ENCODE data around the gene SNRPD1.
A peak's percentile ranks its signal among the peaks of the same experiment; 100 is the strongest.
"Not testable (repeated sequence)": the region's sequence is repeated elsewhere in the genome, so short reads cannot be mapped to it uniquely, and the experiment has no call there.

The SNRPD1 gene

GRCh38 chr18:21636769-21637168 is 24.7 kb downstream of the SNRPD1 start:
- DNase-seq (ENCODE audit: low read depth) = no peak

- DNase-seq (ENCODE audit: low read depth) = no peak
These were observed 26.7 kb downstream of the SNRPD1 start for GRCh38 chr18:21638822-21639221.

GRCh38 chr18:21640375-21640774 is 28.3 kb downstream of the SNRPD1 start:
- not testable (repeated sequence) for DNase-seq (ENCODE audit: low read depth)

- no peak for DNase-seq (ENCODE audit: low read depth)
These were observed 38.2 kb downstream of the SNRPD1 start for GRCh38 chr18:21650311-21650710.

- DNase-seq (ENCODE audit: low read depth) = no peak
These were observed 40.0 kb downstream of the SNRPD1 start for GRCh38 chr18:21652073-21652472.

GRCh38 chr18:21653361-21653760 is 41.2 kb downstream of the SNRPD1 start:
- no peak for DNase-seq (ENCODE audit: low read depth)

- DNase-seq (ENCODE audit: low read depth) = peak; percentile 22
These were observed 44.3 kb downstream of the SNRPD1 start for GRCh38 chr18:21656402-21656801.

GRCh38 chr18:21660078-21660477 is 48.0 kb downstream of the SNRPD1 start:
- no peak for DNase-seq (ENCODE audit: low read depth)

GRCh38 chr18:21662581-21662980 is 50.5 kb downstream of the SNRPD1 start:
- DNase-seq (ENCODE audit: low read depth) = no peak

GRCh38 chr18:21663578-21663977 is 51.5 kb downstream of the SNRPD1 start:
- no peak for DNase-seq (ENCODE audit: low read depth)

GRCh38 chr18:21664069-21664468 is 52.0 kb downstream of the SNRPD1 start:
- DNase-seq (ENCODE audit: low read depth) = no peak

- no peak for DNase-seq (ENCODE audit: low read depth)
These were observed 57.7 kb downstream of the SNRPD1 start for GRCh38 chr18:21669736-21670285.

- DNase-seq (ENCODE audit: low read depth) = peak; percentile 37
These were observed 60.6 kb downstream of the SNRPD1 start for GRCh38 chr18:21672521-21673267.

- DNase-seq (ENCODE audit: low read depth) = not testable (repeated sequence)
These were observed 63.2 kb downstream of the SNRPD1 start for GRCh38 chr18:21675354-21675753.

- DNase-seq (ENCODE audit: low read depth) = no peak
These were observed 66.7 kb downstream of the SNRPD1 start for GRCh38 chr18:21678859-21679258.

GRCh38 chr18:21680161-21680560 is 68.0 kb downstream of the SNRPD1 start:
- DNase-seq (ENCODE audit: low read depth) = no peak

- no peak for DNase-seq (ENCODE audit: low read depth)
These were observed 70.4 kb downstream of the SNRPD1 start for GRCh38 chr18:21682371-21683051.
